Panc1 (cell line): Measurements from ENCODE around the gene MRPL17. TPM values are rescaled to one million over a fixed set of nuclear protein-coding genes. Genes with fewer than 3 reads are reported as not detected.

Experiments
- ATAC-seq: fragments of 200-7000 bp; cut with Tn5 transposase; 2 replicates; pipeline ENCODE4 v1.9.1; 2020; ENCODE audit warnings: mild to moderate bottlenecking, moderate library complexity
- BruUV-seq: library from RNA; stranded (reverse); fragments of 400-500 nt; replicated peaks from 2 replicates; lab custom pipeline; 2021; lab: Mats Ljungman, UMichigan
- CTCF ChIA-PET: fragments of 300-600 bp; sonication (Branson Sonifier 250); formaldehyde crosslinking; loops from one replicate; lab custom pipeline; 2022; ENCODE audit warnings: antibody characterized with exemption; lab: Charles Lee
- POLR2A ChIA-PET: fragments of 300-600 bp; sonication (Branson Sonifier 250); formaldehyde crosslinking; loops from one replicate; lab custom pipeline; 2022; ENCODE audit warnings: antibody characterized with exemption; lab: Charles Lee
- DNase-seq: peaks from one replicate; pipeline ENCODE4 v3.0.0-alpha.2; 2010; ENCODE audit warnings: low read depth, low spot score
- H3K27ac ChIP-seq: 2 replicates; pipeline ENCODE4 v1.5.1; 2011; ENCODE audit warnings: mild to moderate bottlenecking, low read length, inconsistent platforms
- H3K27me3 ChIP-seq: fragments of 200-500 bp; sonication (Bioruptor generic); 2 replicates; pipeline ENCODE4 v1.6.0; 2014; ENCODE audit warnings: low read length, inconsistent platforms; ENCODE audit not compliant: control insufficient read depth, insufficient read depth
- H3K36me3 ChIP-seq: fragments of 200-500 bp; sonication (Bioruptor generic); 2 replicates; pipeline ENCODE4 v1.5.1; 2014; ENCODE audit warnings: inconsistent platforms, mild to moderate bottlenecking, low read length, moderate library complexity; ENCODE audit not compliant: control insufficient read depth, insufficient read depth
- H3K4me1 ChIP-seq: 2 replicates; pipeline ENCODE4 v1.5.1; 2011; ENCODE audit warnings: inconsistent platforms, mild to moderate bottlenecking, low read length, moderate library complexity; ENCODE audit not compliant: control insufficient read depth, insufficient read depth
- H3K4me3 ChIP-seq, 2 experiments: 2 replicates each; pipeline ENCODE4 v1.5.1; 2011 to 2012; ENCODE audit warnings: low read depth in 2 of 2, low read length in 2 of 2, mild to moderate bottlenecking in 2 of 2, inconsistent platforms in 1 of 2, moderate library complexity in 1 of 2
- H3K9me3 ChIP-seq: fragments of 200-500 bp; sonication (Bioruptor generic); 2 replicates; pipeline ENCODE4 v1.5.1; 2014; ENCODE audit warnings: low read depth, mild to moderate bottlenecking, inconsistent platforms, low read length, moderate library complexity; ENCODE audit not compliant: control insufficient read depth, insufficient read depth
- CTCF ChIP-seq: fragments of 450-650 bp; IDR thresholded peaks from 2 replicates; pipeline ENCODE4 v1.5.1; 2017; ENCODE audit warnings: mild to moderate bottlenecking
- POLR2AphosphoS5 ChIP-seq: IDR thresholded peaks from 2 replicates; pipeline ENCODE4 v1.6.1; 2012; ENCODE audit warnings: mild to moderate bottlenecking, low read depth, low read length, moderate library complexity
- SIN3A ChIP-seq: IDR thresholded peaks from 2 replicates; pipeline ENCODE4 v1.6.1; 2012; ENCODE audit warnings: low read depth, mild to moderate bottlenecking, low read length, moderate library complexity, borderline replicate concordance; ENCODE audit not compliant: insufficient read depth
- TCF7L2 ChIP-seq: IDR thresholded peaks from 2 replicates; pipeline ENCODE4 v1.6.1; 2011; ENCODE audit warnings: mild to moderate bottlenecking, low read depth, low read length, inconsistent platforms
- in situ Hi-C: cut with HindIII; loops from 2 replicates; pipeline ENCODE4 v1.10.0; 2016; ENCODE audit warnings: low sequenced_read_pairs, low pct_unique_long_range_greater_than_20kb
- intact Hi-C: fragments of 100-400 bp; cut with micrococcal nuclease; formaldehyde crosslinking; loops from one replicate; pipeline ENCODE4 v1.10.0; 2022; ENCODE audit not compliant: unreplicated experiment
- total RNA-seq: library from RNA; stranded (reverse); gene quantifications from one replicate; pipeline ENCODE4 v1.2.1, GENCODE V29; 2021; ENCODE audit not compliant: unreplicated experiment
- TF ChIP-seq, protein P1 (sequence below), 2 experiments: IDR thresholded peaks; 2 replicates each; pipeline ENCODE4 v1.6.1; 2011 to 2012; ENCODE audit warnings: low read depth in 2 of 2, control low read depth in 1 of 2, low read length in 1 of 2, mild to moderate bottlenecking in 1 of 2, moderate library complexity in 1 of 2; ENCODE audit not compliant: insufficient read depth in 1 of 2

The MRPL17 gene
- total RNA-seq, 1 experiment from 2014 or later, result 115 TPM

DNA sequence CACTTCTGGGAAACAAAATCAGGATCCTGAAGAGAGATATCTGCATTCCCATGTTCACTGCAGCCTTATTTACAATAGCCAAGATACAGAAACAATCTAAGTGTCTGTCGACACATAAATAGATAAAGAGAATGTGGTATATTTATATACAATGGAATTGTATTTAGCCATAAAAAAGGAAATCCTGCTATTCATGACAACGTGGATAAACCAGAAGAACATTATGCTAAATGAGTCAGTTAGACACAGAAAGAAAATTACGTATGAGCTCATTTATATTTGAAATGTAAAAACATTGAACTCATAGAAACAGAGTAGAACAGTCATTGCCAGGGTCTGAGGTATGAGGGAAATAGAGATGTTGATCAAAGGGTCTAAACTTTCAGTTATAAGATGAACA, 6.1 kb downstream of the MRPL17 start:
- Histone ChIP-seq H3K4me3 (no peak overlapping the region), H3K27ac (no peak overlapping the region), H3K27me3 (no peaks in the 10 kb centered on the region), H3K9me3 (no peaks in the 10 kb centered on the region), H3K36me3 (peaks cover 13% of the 10 kb centered on the region; the same call in 1 of the 2 replicates), H3K4me1 (peaks cover 8% of the 10 kb centered on the region)
- ChIA-PET POLR2A (interaction anchor here (1.0 kb wide), 1 partner anchor 65 kb away, joined by 4 read pairs; the partner anchor contains the start of gene TAF10), CTCF (no interaction called here)
- DNase-seq (no peak), ATAC-seq (no peak)
- TF ChIP-seq, protein P1, sequence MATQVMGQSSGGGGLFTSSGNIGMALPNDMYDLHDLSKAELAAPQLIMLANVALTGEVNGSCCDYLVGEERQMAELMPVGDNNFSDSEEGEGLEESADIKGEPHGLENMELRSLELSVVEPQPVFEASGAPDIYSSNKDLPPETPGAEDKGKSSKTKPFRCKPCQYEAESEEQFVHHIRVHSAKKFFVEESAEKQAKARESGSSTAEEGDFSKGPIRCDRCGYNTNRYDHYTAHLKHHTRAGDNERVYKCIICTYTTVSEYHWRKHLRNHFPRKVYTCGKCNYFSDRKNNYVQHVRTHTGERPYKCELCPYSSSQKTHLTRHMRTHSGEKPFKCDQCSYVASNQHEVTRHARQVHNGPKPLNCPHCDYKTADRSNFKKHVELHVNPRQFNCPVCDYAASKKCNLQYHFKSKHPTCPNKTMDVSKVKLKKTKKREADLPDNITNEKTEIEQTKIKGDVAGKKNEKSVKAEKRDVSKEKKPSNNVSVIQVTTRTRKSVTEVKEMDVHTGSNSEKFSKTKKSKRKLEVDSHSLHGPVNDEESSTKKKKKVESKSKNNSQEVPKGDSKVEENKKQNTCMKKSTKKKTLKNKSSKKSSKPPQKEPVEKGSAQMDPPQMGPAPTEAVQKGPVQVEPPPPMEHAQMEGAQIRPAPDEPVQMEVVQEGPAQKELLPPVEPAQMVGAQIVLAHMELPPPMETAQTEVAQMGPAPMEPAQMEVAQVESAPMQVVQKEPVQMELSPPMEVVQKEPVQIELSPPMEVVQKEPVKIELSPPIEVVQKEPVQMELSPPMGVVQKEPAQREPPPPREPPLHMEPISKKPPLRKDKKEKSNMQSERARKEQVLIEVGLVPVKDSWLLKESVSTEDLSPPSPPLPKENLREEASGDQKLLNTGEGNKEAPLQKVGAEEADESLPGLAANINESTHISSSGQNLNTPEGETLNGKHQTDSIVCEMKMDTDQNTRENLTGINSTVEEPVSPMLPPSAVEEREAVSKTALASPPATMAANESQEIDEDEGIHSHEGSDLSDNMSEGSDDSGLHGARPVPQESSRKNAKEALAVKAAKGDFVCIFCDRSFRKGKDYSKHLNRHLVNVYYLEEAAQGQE (IDR thresholded peaks at IDR 0.05; ENCODE audit: insufficient read depth in 1 of 2, low read depth in 2 of 2, low read length in 1 of 2), result no peak
- TF ChIP-seq POLR2AphosphoS5, result no peak
- no peak for TF ChIP-seq TCF7L2
- no peak for TF ChIP-seq SIN3A
- no peak for TF ChIP-seq CTCF
- BruUV-seq, result no TSS peak
- intact Hi-C loops, result no loop called here
- in situ Hi-C loops, result no loop called here

- H3K27me3 ChIP-seq, result no peaks in the 10 kb centered on the region; the same call in 1 of the 2 replicates
- BruUV-seq, result no TSS peak
- H3K4me1 ChIP-seq, result no peaks in the 10 kb centered on the region
- DNase-seq, result no peak
- POLR2A ChIA-PET, result no interaction called here
- H3K9me3 ChIP-seq, result no peaks in the 10 kb centered on the region
- H3K27ac ChIP-seq, result no peak overlapping the region
- in situ Hi-C loops, result no loop called here
- no peak for ATAC-seq
- TF ChIP-seq CTCF (no peak), TCF7L2 (no peak), SIN3A (no peak), POLR2AphosphoS5 (no peak)
- TF ChIP-seq, protein P1 (IDR thresholded peaks at IDR 0.05; ENCODE audit: insufficient read depth in 1 of 2, low read depth in 2 of 2, low read length in 1 of 2), result no peak
- CTCF ChIA-PET, result no interaction called here
- no peak overlapping the region for H3K4me3 ChIP-seq
- intact Hi-C loops, result no loop called here
- no peaks in the 10 kb centered on the region for H3K36me3 ChIP-seq
These were observed 8.3 kb downstream of the MRPL17 start for GRCh38 chr11:6674862-6675261.
